Stimulated activated CD8-positive, alpha-beta memory T cell treated with anti-CD3 and anti-CD28 coated beads, Interleukin-2, amount 100 ng/mL, for 1 hour (primary cell): ENCODE measurements around the gene PEAK1.
"Not testable (repeated sequence)": the region's sequence is repeated elsewhere in the genome, so short reads cannot be mapped to it uniquely, and the experiment has no call there.

Source experiments
- DNase-seq, 2 donors: peaks; one replicate each; pipeline ENCODE4 v3.0.0-alpha.2; 2020; ENCODE audit warnings: low read depth in 2 of 2

PEAK1 gene

GRCh38 chr15:77226652-77227051 lies 193.3 kb downstream of the PEAK1 start:
- no peak for DNase-seq

GRCh38 chr15:77225646-77226045 lies 194.3 kb downstream of the PEAK1 start:
- no peak for DNase-seq

- no peak for DNase-seq
These were observed 194.8 kb downstream of the PEAK1 start for GRCh38 chr15:77225088-77225487.

GRCh38 chr15:77224352-77224751 lies 195.6 kb downstream of the PEAK1 start:
- DNase-seq = no peak

GRCh38 chr15:77221708-77222107 lies 198.2 kb downstream of the PEAK1 start:
- no peak for DNase-seq

GRCh38 chr15:77221174-77221573 lies 198.7 kb downstream of the PEAK1 start:
- no peak for DNase-seq

GRCh38 chr15:77219841-77220240 lies 200.1 kb downstream of the PEAK1 start:
- DNase-seq = no peak

- no peak for DNase-seq
These were observed 210.7 kb downstream of the PEAK1 start for GRCh38 chr15:77209221-77209620.

GRCh38 chr15:77208241-77208640 lies 211.7 kb downstream of the PEAK1 start:
- DNase-seq = no peak

- DNase-seq = no peak
These were observed 218.2 kb downstream of the PEAK1 start for GRCh38 chr15:77201665-77202064.

GRCh38 chr15:77196381-77196780 lies 223.5 kb downstream of the PEAK1 start:
- DNase-seq = no peak

- DNase-seq = no peak
These were observed 224.3 kb downstream of the PEAK1 start for GRCh38 chr15:77195586-77195985.

GRCh38 chr15:77192451-77192850 lies 227.5 kb downstream of the PEAK1 start:
- no peak for DNase-seq

- DNase-seq = no peak
These were observed 228.6 kb downstream of the PEAK1 start for GRCh38 chr15:77191230-77191834.

GRCh38 chr15:77187751-77188464 lies 232.0 kb downstream of the PEAK1 start:
- DNase-seq = no peak

GRCh38 chr15:77186594-77187011 lies 233.3 kb downstream of the PEAK1 start:
- no peak for DNase-seq

GRCh38 chr15:77185242-77185785 lies 234.6 kb downstream of the PEAK1 start:
- DNase-seq = no peak

- DNase-seq = not testable (repeated sequence)
These were observed 235.6 kb downstream of the PEAK1 start for GRCh38 chr15:77184352-77184751.

GRCh38 chr15:77183066-77183465 lies 236.8 kb downstream of the PEAK1 start:
- DNase-seq = no peak

- peak in 1 of 2 donors; percentile 9 for DNase-seq
These were observed 238.4 kb downstream of the PEAK1 start for GRCh38 chr15:77181305-77182074.

- no peak for DNase-seq
These were observed 239.1 kb downstream of the PEAK1 start for GRCh38 chr15:77180757-77181156.

- DNase-seq = no peak
These were observed 239.6 kb downstream of the PEAK1 start for GRCh38 chr15:77180270-77180669.
